Thyroid gland (tissue), 4 donors: ENCODE data around the gene REXO4.

Source experiments
- POLR2A ChIP-seq, 2 donors: fragments of 450-650 bp; IDR thresholded peaks; one replicate each; pipeline ENCODE4 v1.6.1; 2017; ENCODE audit warnings: antibody characterized with exemption in 2 of 2, mild to moderate bottlenecking in 2 of 2, moderate library complexity in 1 of 2
- TF ChIP-seq, protein P1 (sequence below), 6 experiments: fragments of 200-600 bp in 3 of 6; fragments of 450-650 bp in 3 of 6; sonication (generic) in 3 of 6; IDR thresholded peaks; one replicate each; pipeline ENCODE4 v1.5.1; 2016 to 2019; ENCODE audit warnings: antibody characterized with exemption in 6 of 6, mild to moderate bottlenecking in 2 of 6, inconsistent platforms in 1 of 6, moderate library complexity in 1 of 6

DNA sequence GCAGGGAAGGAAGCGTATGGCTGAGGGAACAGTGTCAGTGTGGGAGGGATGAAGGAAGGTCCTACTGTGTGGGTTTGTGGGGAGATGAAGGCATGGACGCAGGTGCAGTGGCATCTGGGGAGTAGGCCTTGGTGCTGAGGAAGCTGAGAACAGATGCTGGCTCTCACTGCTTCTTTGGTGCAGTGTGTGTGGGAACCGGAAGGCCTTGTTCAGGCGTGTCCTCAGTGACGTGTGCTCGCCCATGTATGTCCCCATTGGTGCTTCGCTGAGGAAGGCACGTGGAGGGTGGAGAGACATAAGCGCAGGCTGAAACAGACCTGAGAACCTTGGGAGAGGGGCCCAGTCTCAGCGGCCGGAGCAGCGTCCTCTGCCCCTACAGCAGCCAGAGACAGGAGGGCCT is 23.1 kb upstream of the REXO4 start:
- TF ChIP-seq, protein P1, sequence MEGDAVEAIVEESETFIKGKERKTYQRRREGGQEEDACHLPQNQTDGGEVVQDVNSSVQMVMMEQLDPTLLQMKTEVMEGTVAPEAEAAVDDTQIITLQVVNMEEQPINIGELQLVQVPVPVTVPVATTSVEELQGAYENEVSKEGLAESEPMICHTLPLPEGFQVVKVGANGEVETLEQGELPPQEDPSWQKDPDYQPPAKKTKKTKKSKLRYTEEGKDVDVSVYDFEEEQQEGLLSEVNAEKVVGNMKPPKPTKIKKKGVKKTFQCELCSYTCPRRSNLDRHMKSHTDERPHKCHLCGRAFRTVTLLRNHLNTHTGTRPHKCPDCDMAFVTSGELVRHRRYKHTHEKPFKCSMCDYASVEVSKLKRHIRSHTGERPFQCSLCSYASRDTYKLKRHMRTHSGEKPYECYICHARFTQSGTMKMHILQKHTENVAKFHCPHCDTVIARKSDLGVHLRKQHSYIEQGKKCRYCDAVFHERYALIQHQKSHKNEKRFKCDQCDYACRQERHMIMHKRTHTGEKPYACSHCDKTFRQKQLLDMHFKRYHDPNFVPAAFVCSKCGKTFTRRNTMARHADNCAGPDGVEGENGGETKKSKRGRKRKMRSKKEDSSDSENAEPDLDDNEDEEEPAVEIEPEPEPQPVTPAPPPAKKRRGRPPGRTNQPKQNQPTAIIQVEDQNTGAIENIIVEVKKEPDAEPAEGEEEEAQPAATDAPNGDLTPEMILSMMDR (IDR thresholded peaks at IDR 0.05): no peak
- no peak for TF ChIP-seq POLR2A (IDR thresholded peaks at IDR 0.05)
